ENCODE results near the gene CDK6.

GRCh38 chr7:92793656-92794205 is 42.6 kb downstream of the CDK6 start:
- TF ChIP-seq CTCF (conservative IDR thresholded peaks at IDR 0.05 in 1 of 2, IDR thresholded peaks at IDR 0.05 in 1 of 2; ENCODE audit: extremely low read depth in 1 of 2, insufficient read depth in 1 of 2, low read depth in 1 of 2, low read length in 2 of 2) = no peak
- no peak for TF ChIP-seq EZH2 (IDR thresholded peaks at IDR 0.05; ENCODE audit: borderline replicate concordance, low read length)

Measured in mammary epithelial cell (primary cell).